H1 (cell line): ENCODE measurements around the gene MPRIP. TPM values are rescaled to one million over a fixed set of nuclear protein-coding genes. Genes with fewer than 3 reads are reported as not detected.

Experiments
- CTCF ChIA-PET: fragments of 300-600 bp; sonication (Branson Sonifier 250); formaldehyde crosslinking; loops from one replicate; lab custom pipeline; 2021; ENCODE audit not compliant: partially characterized antibody; lab: Charles Lee
- POLR2A ChIA-PET: fragments of 300-600 bp; sonication (Branson Sonifier 250); formaldehyde crosslinking; loops from one replicate; lab custom pipeline; 2021; ENCODE audit warnings: inconsistent platforms; ENCODE audit not compliant: partially characterized antibody; lab: Charles Lee
- DNase-seq, 2 experiments: peaks; one replicate each; pipeline versions ENCODE4 v3.0.0 to v3.0.0-alpha.2; 2010 to 2022; ENCODE audit warnings: low spot score in 2 of 2, low read depth in 1 of 2, mixed read lengths in 1 of 2
- FAIRE-seq: peaks from 2 replicates; lab custom pipeline; 2011; peaks lifted over from hg19 to GRCh38; lab: Jason Lieb, UNC
- H2AFZ ChIP-seq: 2 replicates; pipeline ENCODE4 v1.8.1; 2012; ENCODE audit warnings: low read length, inconsistent platforms
- H2AK5ac ChIP-seq: 2 replicates; pipeline ENCODE4 v1.6.1; 2013; ENCODE audit warnings: low read depth, low read length
- H2BK120ac ChIP-seq: replicated peaks from 2 replicates; pipeline ENCODE3; 2013; ENCODE audit warnings: low read depth, low read length, inconsistent platforms
- H2BK12ac ChIP-seq: 2 replicates; pipeline ENCODE4 v1.6.1; 2013; ENCODE audit warnings: low read depth, low read length
- H2BK15ac ChIP-seq: 2 replicates; pipeline ENCODE4 v1.6.1; 2013; ENCODE audit warnings: low read length
- H2BK20ac ChIP-seq: 2 replicates; pipeline ENCODE4 v1.6.1; 2013; ENCODE audit warnings: low read length
- H2BK5ac ChIP-seq: 2 replicates; pipeline ENCODE4 v1.6.1; 2013; ENCODE audit warnings: low read depth, low read length
- H3K14ac ChIP-seq: 2 replicates; pipeline ENCODE4 v1.6.1; 2013; ENCODE audit warnings: inconsistent platforms; ENCODE audit not compliant: insufficient read length
- H3K18ac ChIP-seq: 2 replicates; pipeline ENCODE4 v1.6.1; 2013; ENCODE audit warnings: low read length; ENCODE audit errors: extremely low read depth
- H3K23ac ChIP-seq: 2 replicates; pipeline ENCODE4 v1.6.1; 2013; ENCODE audit warnings: inconsistent platforms; ENCODE audit not compliant: insufficient read length
- H3K23me2 ChIP-seq: 2 replicates; pipeline ENCODE4 v1.6.1; 2013; ENCODE audit warnings: low read depth, low read length
- H3K27ac ChIP-seq: 2 replicates; pipeline ENCODE4 v1.6.1; 2011; ENCODE audit warnings: low read depth, low read length, inconsistent platforms
- H3K27me3 ChIP-seq, 4 experiments: replicated peaks in 1 of 4; 1 replicate in 1 of 4; 2 replicates in 3 of 4; pipeline versions ENCODE4 v1.6.1 to v1.8.1; 2011 to 2013; ENCODE audit warnings: low read length in 3 of 4, mild to moderate bottlenecking in 3 of 4, inconsistent platforms in 2 of 4, mixed read lengths in 2 of 4, moderate library complexity in 1 of 4; ENCODE audit not compliant: control insufficient read depth in 3 of 4, insufficient read depth in 3 of 4; ENCODE audit errors: extremely low read depth in 1 of 4
- H3K36me3 ChIP-seq, 4 experiments: 2 replicates each; pipeline versions ENCODE4 v1.6.1 to v1.8.1; 2011 to 2013; ENCODE audit warnings: mild to moderate bottlenecking in 4 of 4, low read length in 3 of 4, moderate library complexity in 2 of 4, control low read depth in 1 of 4, inconsistent platforms in 1 of 4; ENCODE audit not compliant: insufficient read depth in 4 of 4, control insufficient read depth in 2 of 4
- H3K4ac ChIP-seq: replicated peaks from 2 replicates; pipeline ENCODE3; 2013; ENCODE audit warnings: low read length, low read depth, mixed read lengths, inconsistent platforms; ENCODE audit not compliant: insufficient read length
- H3K4me1 ChIP-seq, 4 experiments: replicated peaks in 1 of 4; 1 replicate in 1 of 4; 2 replicates in 3 of 4; pipeline versions ENCODE4 v1.6.1 to v1.8.1; 2011 to 2013; ENCODE audit warnings: low read length in 3 of 4, inconsistent platforms in 2 of 4, mixed read lengths in 1 of 4; ENCODE audit not compliant: insufficient read depth in 4 of 4, control insufficient read depth in 3 of 4
- H3K4me2 ChIP-seq, 2 experiments: 2 replicates each; pipeline versions ENCODE4 v1.6.1 to v1.8.1; 2011 to 2013; ENCODE audit warnings: low read depth in 2 of 2, low read length in 2 of 2, control low read depth in 1 of 2, inconsistent platforms in 1 of 2, mild to moderate bottlenecking in 1 of 2; ENCODE audit not compliant: insufficient read depth in 1 of 2
- H3K4me3 ChIP-seq, 4 experiments: fragments of 200-600, 300-600 bp in 1 of 4; sonication (generic), shearing (Covaris generic), sonication (Bioruptor Twin) in 1 of 4; 2 replicates each; pipeline versions ENCODE4 v1.5.1 to v1.8.1; 2011 to 2016; ENCODE audit warnings: low read length in 4 of 4, low read depth in 3 of 4, control low read depth in 2 of 4, inconsistent platforms in 2 of 4, mild to moderate bottlenecking in 2 of 4, mixed read lengths in 1 of 4, moderate library complexity in 1 of 4; ENCODE audit not compliant: insufficient read depth in 2 of 4; ENCODE audit errors: extremely low read depth in 1 of 4
- H3K56ac ChIP-seq: replicated peaks from 2 replicates; pipeline ENCODE3; 2013; ENCODE audit warnings: low read depth, mild to moderate bottlenecking, mixed read lengths, low read length, inconsistent platforms; ENCODE audit not compliant: insufficient read length
- H3K79me1 ChIP-seq: 2 replicates; pipeline ENCODE4 v1.6.1; 2013; ENCODE audit warnings: low read depth, low read length, control low read depth
- H3K79me2 ChIP-seq, 2 experiments: 2 replicates each; pipeline versions ENCODE4 v1.6.1 to v1.8.1; 2012 to 2013; ENCODE audit warnings: low read length in 2 of 2, mild to moderate bottlenecking in 2 of 2, inconsistent platforms in 1 of 2; ENCODE audit not compliant: insufficient read depth in 2 of 2, control insufficient read depth in 1 of 2
- H3K9ac ChIP-seq, 4 experiments: replicated peaks in 1 of 4; 1 replicate in 1 of 4; 2 replicates in 3 of 4; pipeline versions ENCODE4 v1.6.1 to v1.8.1; 2011 to 2013; ENCODE audit warnings: low read depth in 3 of 4, low read length in 3 of 4, control low read depth in 2 of 4, mild to moderate bottlenecking in 2 of 4, moderate library complexity in 2 of 4, inconsistent platforms in 1 of 4; ENCODE audit errors: extremely low read depth in 1 of 4
- H3K9me3 ChIP-seq, 2 experiments: 2 replicates each; pipeline versions ENCODE4 v1.6.1 to v1.8.1; 2012 to 2013; ENCODE audit warnings: mild to moderate bottlenecking in 2 of 2, moderate library complexity in 2 of 2, control low read depth in 1 of 2, inconsistent platforms in 1 of 2, low read depth in 1 of 2, low read length in 1 of 2, mixed read lengths in 1 of 2; ENCODE audit not compliant: insufficient read depth in 2 of 2
- H4K20me1 ChIP-seq, 2 experiments: replicated peaks in 1 of 2; 2 replicates each; pipeline versions ENCODE3 to v1.8.1; 2011 to 2013; ENCODE audit warnings: inconsistent platforms in 2 of 2, low read length in 2 of 2, mild to moderate bottlenecking in 1 of 2; ENCODE audit not compliant: insufficient read depth in 2 of 2, control insufficient read depth in 1 of 2
- H4K5ac ChIP-seq: 2 replicates; pipeline ENCODE4 v1.6.1; 2013; ENCODE audit warnings: low read length, low read depth, mixed read lengths, inconsistent platforms; ENCODE audit not compliant: insufficient read length
- H4K8ac ChIP-seq: 2 replicates; pipeline ENCODE4 v1.8.0; 2013; ENCODE audit warnings: mild to moderate bottlenecking, moderate library complexity, low read length, inconsistent platforms; ENCODE audit not compliant: insufficient read depth; ENCODE audit errors: extremely low read depth
- H4K91ac ChIP-seq: replicated peaks from 2 replicates; pipeline ENCODE3; 2013; ENCODE audit warnings: low read length, mixed read lengths, inconsistent platforms; ENCODE audit not compliant: insufficient read length
- CEBPB ChIP-seq: IDR thresholded peaks from 2 replicates; pipeline ENCODE4 v1.6.1; 2012; ENCODE audit warnings: low read depth, low read length
- CHD1 ChIP-seq: IDR thresholded peaks from 2 replicates; pipeline ENCODE4 v1.6.1; 2012; ENCODE audit warnings: low read depth, low read length, improper control_type of control experiment
- JUN ChIP-seq: IDR thresholded peaks from 2 replicates; pipeline ENCODE4 v1.6.1; 2011; ENCODE audit warnings: low read depth, mild to moderate bottlenecking, improper control_type of control experiment, low read length
- PHF8 ChIP-seq: fragments of 200-600 bp; sonication (generic); conservative IDR thresholded peaks from 2 replicates; pipeline ENCODE4 v1.7.1; 2012; ENCODE audit warnings: low read depth, mild to moderate bottlenecking, inconsistent platforms, low read length, moderate library complexity
- RNF2 ChIP-seq: fragments of 200-900, 300-1000 bp; sonication (generic); IDR thresholded peaks from 2 replicates; pipeline ENCODE4 v1.7.1; 2016; ENCODE audit warnings: borderline replicate concordance, low read depth, mild to moderate bottlenecking, antibody characterized with exemption, low read length; ENCODE audit not compliant: poor library complexity, severe bottlenecking; ENCODE audit errors: missing control alignments
- RXRA ChIP-seq: IDR thresholded peaks from 2 replicates; pipeline ENCODE4 v1.6.1; 2011; ENCODE audit warnings: low read depth, mild to moderate bottlenecking, low read length, moderate library complexity; ENCODE audit not compliant: insufficient read depth
- SIN3A ChIP-seq, 2 experiments: IDR thresholded peaks in 1 of 2; conservative IDR thresholded peaks in 1 of 2; 2 replicates each; pipeline ENCODE4 v1.6.1; 2011 to 2012; ENCODE audit warnings: low read length in 2 of 2, improper control_type of control experiment in 1 of 2, low read depth in 1 of 2, mild to moderate bottlenecking in 1 of 2
- WGBS, 2 experiments: shearing (Covaris generic) in 1 of 2; methylation state at CpG; one replicate each; pipeline versions ENCODE4 v1.1.6 to v1.1.7; 2013 to 2015; ENCODE audit warnings: low lambda C conversion rate in 2 of 2, mixed read lengths in 2 of 2, inconsistent platforms in 1 of 2, low coverage in 1 of 2, missing lambda C conversion rate in 1 of 2; ENCODE audit not compliant: insufficient replicate concordance in 2 of 2, insufficient coverage in 1 of 2, insufficient read length in 1 of 2; ENCODE audit errors: extremely low coverage in 1 of 2, missing lambda C conversion rate in 1 of 2; 5-methylcytosine and 5-hydroxymethylcytosine counted together
- polyA plus RNA-seq, 7 experiments: library from polyadenylated mRNA; depleted of rRNA in 3 of 7; stranded (reverse) in 5 of 7; unstranded in 2 of 7; fragments of >200 nt in 5 of 7; fragments of 200-250 nt in 2 of 7; gene quantifications; 1 replicate in 5 of 7; 2 replicates in 1 of 7; 4 replicates in 1 of 7; pipeline versions ENCODE4 v1.2.1 to v1.2.3, GENCODE V29; 2011 to 2013; ENCODE audit warnings: missing spikeins in 2 of 7, mixed read lengths in 2 of 7
- total RNA-seq: library from RNA; stranded (reverse); fragmentation: NEBNext Ultra II Directional; extraction: Animal tissue kit (Norgen Biotek cat#: 25700); gene quantifications from 2 replicates; pipeline ENCODE4 v1.2.1, GENCODE V29; 2021

MPRIP gene
- total and polyA plus RNA-seq, 2 of the 8 experiments (the other 6 are each of a cell fraction or from before 2014, with no cell fraction given), result 48.6 to 146 TPM

GRCh38 chr17:17056156-17056539 is 13.9 kb downstream of the MPRIP start:
- no peak overlapping the region for H3K4me2 ChIP-seq
- peaks cover 0 to 10% (median 0%) of the 10 kb centered on the region in 4 experiments; a peak in 4 of 7 replicates for H3K4me1 ChIP-seq
- no peak overlapping the region for H3K4ac ChIP-seq
- no peaks in the 10 kb centered on the region; a peak in 2 of 8 replicates for H3K36me3 ChIP-seq
- peaks cover 8 to 23% of the 10 kb centered on the region in 2 experiments for H4K20me1 ChIP-seq
- no peak overlapping the region for H3K14ac ChIP-seq
- DNase-seq (no peak), FAIRE-seq (no peak)
- ChIA-PET CTCF (interaction anchor here (0.9 to 2.4 kb wide), 9 partner anchors 12 to 86 kb away, joined by 3 to 8 read pairs (median 4); no protein-coding TSS in a partner anchor), POLR2A (no interaction called here)
- no peaks in the 10 kb centered on the region for H3K23me2 ChIP-seq
- H3K9ac ChIP-seq, result no peak overlapping the region
- TF ChIP-seq RXRA (no peak), PHF8 (no peak), CEBPB (no peak), RNF2 (no peak), CHD1 (no peak), SIN3A (conservative IDR thresholded peaks at IDR 0.05 in 1 of 2, IDR thresholded peaks at IDR 0.05 in 1 of 2; ENCODE audit: low read depth in 1 of 2, low read length in 2 of 2) (no peak), JUN (no peak)
- no peak overlapping the region for H2BK120ac ChIP-seq
- H2AK5ac ChIP-seq, result no peak overlapping the region
- no peak overlapping the region for H4K8ac ChIP-seq
- no peak overlapping the region for H3K4me3 ChIP-seq
- H2BK5ac ChIP-seq, result no peak overlapping the region
- H4K91ac ChIP-seq, result no peak overlapping the region
- H3K18ac ChIP-seq, result no peak overlapping the region
- H3K27ac ChIP-seq, result no peak overlapping the region
- H3K9me3 ChIP-seq, result no peaks in the 10 kb centered on the region
- H2BK12ac ChIP-seq, result no peak overlapping the region
- no peak overlapping the region for H2AFZ ChIP-seq
- H2BK20ac ChIP-seq, result no peak overlapping the region
- no peaks in the 10 kb centered on the region for H3K27me3 ChIP-seq
- peaks cover 35% of the 10 kb centered on the region for H3K79me1 ChIP-seq
- no peak overlapping the region for H2BK15ac ChIP-seq
- no peak overlapping the region for H3K56ac ChIP-seq
- peaks cover 4 to 73% of the 10 kb centered on the region in 2 experiments; a peak in 3 of 4 replicates for H3K79me2 ChIP-seq
- H3K23ac ChIP-seq, result no peak overlapping the region
- no peak overlapping the region for H4K5ac ChIP-seq
- 92% methylated on average over 8 of the region's 8 CpGs; no CpG with 5 or more reads in 1 of the 2 experiments for WGBS, 2 experiments
